Measurements from ENCODE around the gene CPLX4.

The CPLX4 gene

GRCh38 chr18:59266886-59267502 is 51.5 kb downstream of the CPLX4 start:
- TF ChIP-seq POLR2A (IDR thresholded peaks at IDR 0.05; ENCODE audit: extremely low read depth, insufficient read length) (no peak), CTCF (IDR thresholded peaks at IDR 0.05; ENCODE audit: low read depth, low read length) (no peak), MAX (IDR thresholded peaks at IDR 0.05; ENCODE audit: low read depth, low read length) (no peak), MYC (IDR thresholded peaks at IDR 0.05; ENCODE audit: low read depth, low read length) (no peak)
- H3K4me3 ChIP-seq (ENCODE audit: low read depth, low read length) = no peak overlapping the region
- DNase-seq (ENCODE audit: low read depth) = no peak

- no peak for DNase-seq (ENCODE audit: low read depth)
- H3K4me3 ChIP-seq (ENCODE audit: low read depth, low read length) = no peak overlapping the region
- no peak for TF ChIP-seq CTCF (IDR thresholded peaks at IDR 0.05; ENCODE audit: low read depth, low read length)
- no peak for TF ChIP-seq MAX (IDR thresholded peaks at IDR 0.05; ENCODE audit: low read depth, low read length)
- TF ChIP-seq MYC (IDR thresholded peaks at IDR 0.05; ENCODE audit: low read depth, low read length) = no peak
- no peak for TF ChIP-seq POLR2A (IDR thresholded peaks at IDR 0.05; ENCODE audit: extremely low read depth, insufficient read length)
Measured at GRCh38 chr18:59266459-59266858, 52.0 kb downstream of the CPLX4 start.

GRCh38 chr18:59265974-59266369 is 52.5 kb downstream of the CPLX4 start:
- no peak for DNase-seq (ENCODE audit: low read depth)
- TF ChIP-seq MAX (IDR thresholded peaks at IDR 0.05; ENCODE audit: low read depth, low read length) = no peak
- no peak for TF ChIP-seq CTCF (IDR thresholded peaks at IDR 0.05; ENCODE audit: low read depth, low read length)
- TF ChIP-seq POLR2A (IDR thresholded peaks at IDR 0.05; ENCODE audit: extremely low read depth, insufficient read length) = no peak
- no peak for TF ChIP-seq MYC (IDR thresholded peaks at IDR 0.05; ENCODE audit: low read depth, low read length)
- no peak overlapping the region for H3K4me3 ChIP-seq (ENCODE audit: low read depth, low read length)

GRCh38 chr18:59265246-59265973 is 53.0 kb downstream of the CPLX4 start:
- no peak overlapping the region for H3K4me3 ChIP-seq (ENCODE audit: low read depth, low read length)
- DNase-seq (ENCODE audit: low read depth) = no peak
- TF ChIP-seq POLR2A (IDR thresholded peaks at IDR 0.05; ENCODE audit: extremely low read depth, insufficient read length) (no peak), MYC (IDR thresholded peaks at IDR 0.05; ENCODE audit: low read depth, low read length) (no peak), MAX (IDR thresholded peaks at IDR 0.05; ENCODE audit: low read depth, low read length) (no peak), CTCF (IDR thresholded peaks at IDR 0.05; ENCODE audit: low read depth, low read length) (no peak)

- no peak for TF ChIP-seq POLR2A (IDR thresholded peaks at IDR 0.05; ENCODE audit: extremely low read depth, insufficient read length)
- no peak for TF ChIP-seq MAX (IDR thresholded peaks at IDR 0.05; ENCODE audit: low read depth, low read length)
- no peak for TF ChIP-seq MYC (IDR thresholded peaks at IDR 0.05; ENCODE audit: low read depth, low read length)
- no peak for TF ChIP-seq CTCF (IDR thresholded peaks at IDR 0.05; ENCODE audit: low read depth, low read length)
- DNase-seq (ENCODE audit: low read depth) = no peak
- H3K4me3 ChIP-seq (ENCODE audit: low read depth, low read length) = no peak overlapping the region
Measured at GRCh38 chr18:59264651-59265245, 53.7 kb downstream of the CPLX4 start.

Data from NB4 (cell line).